ENCODE results near the gene CENPK.
"Not testable (repeated sequence)": the region's sequence is repeated elsewhere in the genome, so short reads cannot be mapped to it uniquely, and the experiment has no call there.

The CENPK gene

DNA sequence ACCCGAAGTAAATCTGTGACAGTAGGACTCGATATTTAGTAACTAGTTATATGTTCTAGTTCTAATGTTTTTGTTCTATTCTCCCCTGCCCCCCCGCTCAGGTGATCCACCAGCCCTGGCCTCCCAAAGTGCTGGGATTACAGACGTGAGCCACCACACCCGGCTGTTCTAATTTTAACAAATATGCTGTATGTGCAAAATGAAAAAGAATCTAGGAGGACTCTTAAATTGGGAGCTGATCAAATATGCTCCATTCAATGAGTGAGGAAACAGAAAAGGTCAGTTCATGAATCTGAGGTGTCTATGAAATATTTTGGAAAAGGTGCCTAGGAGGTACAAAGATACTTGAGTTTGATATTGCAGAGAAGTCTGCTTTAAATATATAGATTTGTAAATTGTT, 16.8 kb downstream of the CENPK start:
- H3K9me3 Mint-ChIP-seq = no peaks in the 10 kb centered on the region
- no peak overlapping the region for H3K4me3 Mint-ChIP-seq
- no peak overlapping the region for H3K27ac Mint-ChIP-seq
- no peaks in the 10 kb centered on the region for H3K27me3 Mint-ChIP-seq (ENCODE audit: low read depth)
- H3K4me1 Mint-ChIP-seq (ENCODE audit: low read depth) = peaks cover 6% of the 10 kb centered on the region
- no peak for DNase-seq (ENCODE audit: low spot score)
- peaks cover 79% of the 10 kb centered on the region for H3K36me3 Mint-ChIP-seq (ENCODE audit: low read depth)

DNA sequence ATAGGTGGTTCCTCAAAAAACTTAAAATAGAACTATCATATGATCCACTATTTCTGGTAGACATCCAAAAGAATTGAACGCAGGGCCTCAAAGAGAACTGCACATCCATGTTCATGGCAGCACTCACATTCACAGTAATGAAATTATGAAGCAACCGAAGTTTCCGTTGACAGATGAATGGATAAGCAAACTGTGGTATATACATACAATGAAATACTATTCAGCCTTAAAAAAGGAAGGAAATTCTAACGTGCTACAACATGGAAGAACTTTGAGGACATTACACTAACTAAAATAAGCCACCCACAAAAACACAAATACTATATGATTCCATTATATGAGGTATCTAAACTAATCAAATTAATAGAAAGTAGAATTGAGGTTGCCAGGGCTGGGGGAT, 18.5 kb downstream of the CENPK start:
- no peaks in the 10 kb centered on the region for H3K9me3 Mint-ChIP-seq
- H3K27ac Mint-ChIP-seq = no peak overlapping the region
- H3K27me3 Mint-ChIP-seq (ENCODE audit: low read depth) = no peaks in the 10 kb centered on the region
- no peak for DNase-seq (ENCODE audit: low spot score)
- no peak overlapping the region for H3K4me3 Mint-ChIP-seq
- peaks cover 74% of the 10 kb centered on the region for H3K36me3 Mint-ChIP-seq (ENCODE audit: low read depth)
- H3K4me1 Mint-ChIP-seq (ENCODE audit: low read depth) = peaks cover 9% of the 10 kb centered on the region

DNA sequence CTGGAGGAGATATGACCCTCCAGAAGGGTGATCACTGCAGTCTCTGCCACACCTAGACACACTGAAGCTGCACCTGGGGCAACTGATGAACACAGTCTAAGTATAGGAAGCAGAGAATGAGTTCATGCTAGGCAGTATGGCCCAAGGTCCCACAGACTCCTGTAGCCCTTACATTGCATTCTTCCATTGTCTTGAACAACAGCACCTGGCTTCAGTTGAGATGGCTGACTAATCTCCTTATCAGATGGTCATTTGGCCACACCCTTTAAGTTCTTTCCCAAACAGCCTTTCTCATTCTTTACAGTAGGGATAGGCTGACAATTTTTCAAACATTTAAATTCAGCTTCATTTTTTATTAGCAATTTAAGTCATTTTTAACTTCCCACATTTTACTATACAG, 23.1 kb downstream of the CENPK start:
- Mint-ChIP-seq H3K36me3 (ENCODE audit: low read depth) (peaks cover 69% of the 10 kb centered on the region), H3K9me3 (no peaks in the 10 kb centered on the region), H3K27ac (peak overlapping the region; percentile 7), H3K4me3 (no peak overlapping the region), H3K4me1 (ENCODE audit: low read depth) (peaks cover 3% of the 10 kb centered on the region), H3K27me3 (ENCODE audit: low read depth) (no peaks in the 10 kb centered on the region)
- no peak for DNase-seq (ENCODE audit: low spot score)

DNA sequence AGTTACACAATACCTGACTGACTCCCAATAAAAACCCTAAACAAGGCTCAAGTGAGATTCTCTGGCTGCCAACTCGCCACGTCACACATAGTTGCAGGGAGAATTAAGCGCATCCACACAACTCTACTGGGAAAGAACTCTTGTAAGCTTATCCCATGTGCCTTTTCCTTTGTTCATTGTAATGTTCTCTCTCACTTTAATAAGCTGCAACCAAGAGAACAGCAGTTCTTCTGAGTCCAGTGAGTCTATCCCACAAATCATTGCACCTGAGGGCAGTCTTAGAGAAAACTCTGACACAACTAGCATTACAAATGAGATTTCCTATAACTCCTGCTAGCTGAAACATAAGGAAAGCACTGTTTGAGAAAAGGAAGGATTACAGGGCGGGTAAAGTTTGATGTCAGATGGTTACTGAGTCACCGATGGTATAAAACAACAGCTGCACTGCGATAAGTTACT, 27.4 kb downstream of the CENPK start:
- no peaks in the 10 kb centered on the region for H3K9me3 Mint-ChIP-seq
- H3K27ac Mint-ChIP-seq = no peak overlapping the region
- no peak overlapping the region for H3K4me3 Mint-ChIP-seq
- no peaks in the 10 kb centered on the region for H3K27me3 Mint-ChIP-seq (ENCODE audit: low read depth)
- no peaks in the 10 kb centered on the region for H3K4me1 Mint-ChIP-seq (ENCODE audit: low read depth)
- H3K36me3 Mint-ChIP-seq (ENCODE audit: low read depth) = peaks cover 44% of the 10 kb centered on the region
- DNase-seq (ENCODE audit: low spot score) = no peak

DNA sequence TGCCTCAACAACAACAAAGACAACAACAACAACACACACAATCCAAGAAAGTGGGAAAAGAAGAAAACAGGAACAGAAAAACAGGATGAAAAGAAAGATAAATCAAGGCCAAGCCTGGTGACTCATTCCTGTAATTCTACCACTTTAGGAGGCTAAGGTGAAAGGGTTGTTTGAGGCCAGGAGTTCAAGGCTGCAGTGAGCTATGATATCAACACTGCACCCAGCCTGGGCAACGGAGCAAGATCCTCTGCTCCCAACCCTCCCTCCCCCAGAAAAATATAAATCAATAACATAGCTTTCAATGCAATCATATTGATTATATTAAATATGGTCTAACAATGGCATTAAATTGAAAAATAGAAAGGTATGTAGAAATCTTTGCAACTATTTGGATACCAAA, 32.1 kb downstream of the CENPK start:
- Mint-ChIP-seq H3K9me3 (no peaks in the 10 kb centered on the region), H3K27ac (no peak overlapping the region), H3K27me3 (ENCODE audit: low read depth) (no peaks in the 10 kb centered on the region), H3K4me3 (no peak overlapping the region), H3K36me3 (ENCODE audit: low read depth) (peaks cover 35% of the 10 kb centered on the region), H3K4me1 (ENCODE audit: low read depth) (no peaks in the 10 kb centered on the region)
- no peak for DNase-seq (ENCODE audit: low spot score)

DNA sequence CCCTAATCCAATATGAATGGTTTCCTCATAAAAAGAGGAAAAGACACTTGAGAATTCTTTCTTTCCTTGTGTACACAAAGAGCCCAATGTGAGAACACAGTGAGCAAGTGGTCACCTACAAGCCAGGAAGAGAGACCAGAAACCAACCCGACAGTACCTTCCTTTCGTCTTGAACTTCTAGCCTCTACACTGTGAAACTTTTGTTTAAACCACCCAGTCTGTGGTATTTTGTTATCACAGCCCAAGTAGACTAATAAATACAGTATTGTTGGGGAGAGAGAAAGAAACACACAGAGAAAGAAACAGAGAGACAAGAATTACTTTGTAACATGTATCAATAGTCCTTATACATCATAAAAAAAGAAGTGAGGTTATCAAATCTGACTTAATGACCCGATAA, 37.2 kb downstream of the CENPK start:
- peaks cover 35% of the 10 kb centered on the region for H3K36me3 Mint-ChIP-seq (ENCODE audit: low read depth)

DNA sequence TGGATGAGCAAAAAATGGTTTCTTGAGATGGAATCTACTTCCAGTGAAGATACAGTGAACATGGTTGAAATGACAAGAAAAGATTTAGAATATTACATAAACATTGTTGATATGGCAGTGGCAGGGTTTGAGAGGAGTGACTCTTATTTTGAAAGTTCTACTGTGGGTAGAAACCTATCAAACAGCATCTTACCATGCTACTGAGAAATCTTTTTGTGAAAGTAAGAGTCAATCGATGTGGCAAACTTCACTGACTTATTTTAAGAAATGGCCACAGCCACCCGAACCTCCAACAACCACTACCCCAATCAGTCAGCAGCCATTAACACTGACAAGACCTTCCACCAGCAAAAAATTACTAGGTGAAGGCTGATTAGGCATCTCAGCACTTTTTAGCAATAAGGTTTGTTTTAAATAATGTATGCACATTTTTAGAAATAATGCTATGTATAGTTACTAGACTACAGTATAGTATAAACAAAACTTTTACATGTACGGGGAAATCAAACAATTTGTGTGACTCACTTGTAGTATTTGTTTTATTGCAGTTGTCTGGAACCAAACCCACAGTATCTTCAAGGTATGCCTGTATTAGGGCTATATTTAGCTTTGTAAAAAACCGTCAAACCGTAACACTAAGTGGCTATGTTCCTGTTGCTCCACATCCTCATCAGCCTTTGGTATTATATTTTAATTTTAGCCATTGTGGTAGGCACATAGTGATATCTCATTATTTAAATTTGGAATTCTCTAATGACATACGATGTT, 50.6 kb downstream of the CENPK start:
- H3K27ac Mint-ChIP-seq = no peak overlapping the region

More for the DNA sequence above, 37.2 kb downstream of the CENPK start:
- Mint-ChIP-seq H3K27ac (no peak overlapping the region), H3K4me1 (ENCODE audit: low read depth) (no peaks in the 10 kb centered on the region), H3K27me3 (ENCODE audit: low read depth) (no peaks in the 10 kb centered on the region), H3K4me3 (no peak overlapping the region), H3K9me3 (no peaks in the 10 kb centered on the region)
- no peak for DNase-seq (ENCODE audit: low spot score)

DNA sequence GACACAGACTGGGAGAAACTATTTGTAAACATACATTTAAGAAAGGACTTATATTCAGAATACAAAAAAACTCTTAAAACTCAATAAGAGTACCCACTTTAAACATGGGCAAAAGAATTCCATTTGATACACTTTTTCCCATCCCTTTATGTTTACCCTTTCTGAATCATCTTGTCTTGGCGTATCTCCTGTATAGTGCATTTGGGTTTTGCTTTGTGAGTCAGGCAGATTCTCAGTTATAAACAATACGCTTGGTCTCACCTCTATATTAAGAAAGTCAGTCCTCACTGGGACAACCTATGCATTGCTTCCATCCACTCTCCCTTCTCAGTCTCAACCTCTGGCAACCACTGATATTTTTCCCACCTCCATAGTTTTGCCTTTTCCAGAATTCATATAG, 54.0 kb downstream of the CENPK start:
- no peak for DNase-seq (ENCODE audit: low spot score)
- no peak overlapping the region for H3K4me3 Mint-ChIP-seq
- H3K36me3 Mint-ChIP-seq (ENCODE audit: low read depth) = peaks cover 9% of the 10 kb centered on the region
- H3K4me1 Mint-ChIP-seq (ENCODE audit: low read depth) = peaks cover 3% of the 10 kb centered on the region
- no peaks in the 10 kb centered on the region for H3K27me3 Mint-ChIP-seq (ENCODE audit: low read depth)
- H3K27ac Mint-ChIP-seq = no peak overlapping the region
- H3K9me3 Mint-ChIP-seq = no peaks in the 10 kb centered on the region

More for the DNA sequence above, 50.6 kb downstream of the CENPK start:
- Mint-ChIP-seq H3K36me3 (ENCODE audit: low read depth) (peaks cover 10% of the 10 kb centered on the region), H3K4me3 (no peak overlapping the region), H3K4me1 (ENCODE audit: low read depth) (peaks cover 3% of the 10 kb centered on the region), H3K27me3 (ENCODE audit: low read depth) (no peaks in the 10 kb centered on the region), H3K9me3 (no peaks in the 10 kb centered on the region)
- no peak for DNase-seq (ENCODE audit: low spot score)

DNA sequence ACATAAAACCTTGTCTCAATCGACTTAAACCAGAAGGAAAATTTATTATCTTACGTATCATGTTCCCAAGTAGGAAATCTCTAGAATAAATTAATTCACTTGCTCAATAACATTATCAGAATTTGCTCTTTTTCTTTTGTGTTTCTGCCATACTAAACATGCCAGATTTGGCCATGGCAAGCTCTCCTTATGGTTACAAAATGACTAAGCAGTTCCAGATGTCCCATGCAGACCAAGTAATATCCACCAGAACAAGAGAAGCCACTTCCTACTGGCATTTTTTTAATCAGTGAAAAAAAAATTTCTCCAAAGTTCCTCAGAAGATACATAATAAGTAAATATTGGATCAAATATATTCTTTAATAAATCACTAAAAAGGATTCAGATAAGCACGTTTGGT, 56.0 kb downstream of the CENPK start:
- no peak for DNase-seq (ENCODE audit: low spot score)
- H3K36me3 Mint-ChIP-seq (ENCODE audit: low read depth) = peaks cover 11% of the 10 kb centered on the region
- H3K27me3 Mint-ChIP-seq (ENCODE audit: low read depth) = no peaks in the 10 kb centered on the region
- H3K4me3 Mint-ChIP-seq = no peak overlapping the region
- H3K27ac Mint-ChIP-seq = no peak overlapping the region
- no peaks in the 10 kb centered on the region for H3K4me1 Mint-ChIP-seq (ENCODE audit: low read depth)
- H3K9me3 Mint-ChIP-seq = no peaks in the 10 kb centered on the region

DNA sequence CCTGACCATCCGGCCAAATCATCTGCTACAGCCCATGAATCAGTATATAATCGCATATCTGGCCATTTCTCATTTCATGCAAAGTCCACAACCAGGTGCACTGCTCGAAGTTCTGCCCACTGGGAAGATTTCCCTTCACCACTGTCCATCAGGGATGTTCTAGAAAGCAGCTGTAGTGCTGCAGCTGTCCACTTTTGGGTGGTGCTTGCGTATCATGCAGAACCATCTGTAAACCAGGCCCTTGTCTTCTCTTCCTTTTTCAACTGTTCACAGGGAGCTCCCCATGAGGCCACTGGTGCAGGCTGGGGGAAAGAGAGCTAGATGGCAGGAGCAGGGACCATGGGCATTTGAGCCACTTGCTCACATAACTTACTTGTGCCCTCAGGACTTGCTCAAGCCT, 73.8 kb downstream of the CENPK start:
- no peaks in the 10 kb centered on the region for H3K27me3 Mint-ChIP-seq (ENCODE audit: low read depth)
- H3K27ac Mint-ChIP-seq = no peak overlapping the region
- H3K9me3 Mint-ChIP-seq = no peaks in the 10 kb centered on the region
- no peak overlapping the region for H3K4me3 Mint-ChIP-seq
- H3K4me1 Mint-ChIP-seq (ENCODE audit: low read depth) = no peaks in the 10 kb centered on the region
- DNase-seq (ENCODE audit: low spot score) = no peak
- H3K36me3 Mint-ChIP-seq (ENCODE audit: low read depth) = peaks cover 6% of the 10 kb centered on the region

DNA sequence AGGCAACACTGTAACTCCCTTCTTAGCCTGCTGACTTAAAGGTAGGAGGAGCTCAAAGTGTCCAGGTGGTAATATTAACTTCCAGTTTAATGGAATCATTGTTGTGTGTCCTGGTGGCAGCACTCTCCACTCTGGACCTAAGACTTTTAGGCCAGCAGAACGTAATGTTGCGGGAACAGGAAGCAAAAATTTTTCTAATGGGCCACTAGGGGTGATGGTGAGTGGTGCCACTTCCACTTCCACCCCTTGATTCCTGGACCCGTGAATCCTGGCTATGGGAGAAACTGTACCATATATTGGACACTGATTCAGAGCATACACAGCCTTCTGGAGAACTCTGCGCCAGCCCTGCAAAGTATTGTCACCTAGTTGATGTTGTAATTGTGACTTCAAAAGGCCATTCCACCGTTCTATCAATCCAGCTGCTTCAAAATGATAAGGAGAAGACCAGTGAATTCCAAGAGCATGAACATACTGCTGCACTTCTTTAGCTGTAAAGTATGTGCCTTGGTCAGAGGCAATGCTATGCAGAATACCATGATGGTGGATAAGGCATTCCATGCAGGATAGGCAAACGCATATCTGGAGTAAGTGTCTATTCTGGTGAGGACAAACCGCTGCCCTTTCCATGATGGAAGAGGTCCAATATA, 74.8 kb downstream of the CENPK start:
- H3K4me3 Mint-ChIP-seq; H3K36me3 Mint-ChIP-seq (ENCODE audit: low read depth); DNase-seq (ENCODE audit: low spot score); H3K4me1 Mint-ChIP-seq (ENCODE audit: low read depth); H3K9me3 Mint-ChIP-seq; H3K27me3 Mint-ChIP-seq (ENCODE audit: low read depth); H3K27ac Mint-ChIP-seq: not testable (repeated sequence)

DNA sequence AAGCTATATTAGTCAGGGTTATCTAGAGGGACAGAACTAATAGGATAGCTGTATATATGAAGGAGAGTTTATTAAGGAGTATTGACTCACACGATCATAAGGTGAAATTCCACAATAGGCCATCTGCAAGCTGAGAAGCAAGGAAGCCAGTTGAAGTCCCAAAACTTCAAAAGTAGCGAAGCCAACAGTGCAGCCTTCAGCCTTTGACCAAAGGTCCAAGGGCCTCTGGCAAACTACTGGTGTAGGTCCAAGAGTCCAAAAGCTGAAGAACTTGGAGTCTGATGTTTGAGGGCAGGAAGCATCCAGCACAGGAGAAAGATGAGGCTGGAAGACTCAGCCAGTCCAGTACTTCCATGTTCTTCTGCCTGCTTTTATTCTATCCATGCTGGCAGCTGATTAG, 76.2 kb downstream of the CENPK start:
- not testable (repeated sequence) for H3K36me3 Mint-ChIP-seq (ENCODE audit: low read depth); H3K4me3 Mint-ChIP-seq; H3K9me3 Mint-ChIP-seq; DNase-seq (ENCODE audit: low spot score); H3K27me3 Mint-ChIP-seq (ENCODE audit: low read depth); H3K27ac Mint-ChIP-seq
- H3K4me1 Mint-ChIP-seq (ENCODE audit: low read depth) = peaks cover 14% of the 10 kb centered on the region

DNA sequence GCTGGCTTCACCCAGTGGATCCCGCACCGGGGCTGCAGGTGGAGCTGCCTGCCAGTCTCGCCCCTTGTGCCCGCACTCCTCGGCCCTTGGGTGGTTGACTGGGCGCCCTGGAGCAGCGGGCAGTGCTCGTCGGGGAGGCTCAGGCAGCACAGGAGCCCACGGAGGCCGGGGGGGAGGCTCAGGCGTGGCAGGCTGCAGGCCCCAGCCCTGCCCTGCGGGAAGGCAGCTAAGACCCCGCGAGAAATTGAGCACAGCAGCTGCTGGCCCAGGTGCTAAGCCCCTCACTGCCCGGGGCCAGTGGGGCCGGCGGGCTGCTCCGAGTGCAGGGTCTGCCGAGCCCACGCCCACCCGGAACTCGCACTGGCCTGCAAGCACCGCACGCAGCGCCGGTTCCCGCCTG, 77.6 kb downstream of the CENPK start:
- peaks cover 6% of the 10 kb centered on the region for H3K36me3 Mint-ChIP-seq (ENCODE audit: low read depth)
- no peaks in the 10 kb centered on the region for H3K27me3 Mint-ChIP-seq (ENCODE audit: low read depth)
- H3K4me3 Mint-ChIP-seq = no peak overlapping the region
- peaks cover 20% of the 10 kb centered on the region for H3K4me1 Mint-ChIP-seq (ENCODE audit: low read depth)
- H3K27ac Mint-ChIP-seq = no peak overlapping the region
- H3K9me3 Mint-ChIP-seq = no peaks in the 10 kb centered on the region
- DNase-seq (ENCODE audit: low spot score) = no peak

DNA sequence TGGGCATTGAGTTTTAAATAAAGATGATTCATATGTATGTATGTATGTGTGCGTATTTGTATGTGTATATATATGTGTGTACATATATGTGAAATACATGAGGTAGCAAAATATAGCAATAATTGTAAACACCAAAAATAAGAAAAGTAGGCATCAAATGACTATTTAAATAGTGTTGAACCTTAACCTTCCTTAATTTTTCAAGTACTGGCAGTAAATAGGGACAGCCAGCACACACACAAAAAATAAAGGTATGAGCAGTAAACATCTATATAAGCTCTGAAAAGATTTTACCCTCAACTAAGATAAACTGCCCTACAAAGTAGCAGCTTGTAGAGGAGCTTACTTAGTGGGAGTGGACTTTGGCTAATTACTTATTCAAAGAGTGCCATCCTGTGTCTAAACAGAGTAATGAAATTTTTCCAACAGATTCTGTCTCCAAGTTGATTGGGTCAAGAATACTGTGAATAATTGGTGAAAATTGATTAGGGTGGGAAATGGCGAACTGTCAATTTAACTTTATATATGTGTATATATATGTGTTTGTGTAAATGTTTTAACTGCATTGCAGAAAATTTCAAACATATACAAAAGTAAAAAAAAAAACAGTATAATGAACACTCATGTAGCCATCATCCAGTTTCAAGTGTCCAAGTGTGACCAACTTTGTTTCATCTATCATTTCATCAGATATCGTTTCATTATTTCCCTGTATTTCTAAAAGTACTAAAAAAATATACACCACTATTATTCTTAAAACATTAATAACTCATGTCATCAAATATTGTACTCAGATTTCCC, 79.2 kb downstream of the CENPK start:
- Mint-ChIP-seq H3K27me3 (ENCODE audit: low read depth) (no peaks in the 10 kb centered on the region), H3K9me3 (no peaks in the 10 kb centered on the region), H3K36me3 (ENCODE audit: low read depth) (no peaks in the 10 kb centered on the region), H3K4me1 (ENCODE audit: low read depth) (peaks cover 20% of the 10 kb centered on the region), H3K27ac (peak overlapping the region; percentile 83), H3K4me3 (no peak overlapping the region)
- no peak for DNase-seq (ENCODE audit: low spot score)
